Colonic mucosa (tissue), 4 donors: ENCODE data around the gene UBAP2. TPM values are rescaled to one million over a fixed set of nuclear protein-coding genes. Genes with fewer than 3 reads are reported as not detected.

Experiments
- DNase-seq: peaks from one replicate; pipeline ENCODE4 v3.0.0-alpha.2; 2020
- H3K27ac ChIP-seq: fragments of 200-600 bp; one replicate; pipeline ENCODE4 v1.8.0; 2021
- H3K27me3 ChIP-seq: fragments of 200-600 bp; one replicate; pipeline ENCODE4 v1.8.0; 2021
- H3K36me3 ChIP-seq: fragments of 200-600 bp; one replicate; pipeline ENCODE4 v1.8.0; 2021
- H3K4me1 ChIP-seq: fragments of 200-600 bp; one replicate; pipeline ENCODE4 v1.8.0; 2021; ENCODE audit warnings: mild to moderate bottlenecking
- H3K4me3 ChIP-seq: fragments of 200-600 bp; one replicate; pipeline ENCODE4 v1.8.0; 2021
- H3K9ac ChIP-seq, 2 donors: one replicate each; pipeline ENCODE4 v1.7.0; 2013; ENCODE audit warnings: control low read depth in 2 of 2, low read depth in 2 of 2, low read length in 2 of 2
- H3K9me3 ChIP-seq: fragments of 200-600 bp; one replicate; pipeline ENCODE4 v1.8.0; 2021
- CTCF ChIP-seq: fragments of 200-600 bp; IDR thresholded peaks from one replicate; pipeline ENCODE4 v1.8.0; 2022; ENCODE audit warnings: antibody characterized with exemption, mild to moderate bottlenecking
- intact Hi-C: fragments of 100-400 bp; cut with DNase I; formaldehyde crosslinking; loops from one replicate; pipeline ENCODE4 v1.14.1; 2022
- total RNA-seq, 2 donors: library from RNA; stranded (reverse); fragmentation: NEBNext Ultra II Directional in 1 of 2; extraction: Animal tissue kit (Norgen Biotek cat#: 25700) in 1 of 2; gene quantifications; one replicate each; pipeline ENCODE4 v1.2.1, GENCODE V29; 2021
- donor health status: healthy.
- donor health status: DM: no; HTN: no; CAD: no.
- donor health status: DM: no; HTN: no; CAD: no.

Gene UBAP2
- total RNA-seq, 2 donors from 2014 or later: 26.9 to 42.0 TPM

GRCh38 chr9:34084562-34084961 lies 35.9 kb upstream of the UBAP2 start:
- intact Hi-C loops: no loop called here
- no peak overlapping the region for H3K27ac ChIP-seq
- H3K9me3 ChIP-seq: no peaks in the 10 kb centered on the region
- no peak for DNase-seq
- TF ChIP-seq CTCF: no peak
- H3K4me3 ChIP-seq: no peak overlapping the region
- no peak overlapping the region for H3K9ac ChIP-seq
- H3K36me3 ChIP-seq: peaks cover 4% of the 10 kb centered on the region
- H3K27me3 ChIP-seq: no peaks in the 10 kb centered on the region
- H3K4me1 ChIP-seq: no peaks in the 10 kb centered on the region

GRCh38 chr9:34079181-34079580 lies 30.5 kb upstream of the UBAP2 start:
- TF ChIP-seq CTCF: no peak
- Histone ChIP-seq H3K9me3 (no peaks in the 10 kb centered on the region), H3K4me1 (no peaks in the 10 kb centered on the region), H3K36me3 (no peaks in the 10 kb centered on the region), H3K27me3 (no peaks in the 10 kb centered on the region), H3K9ac (no peak overlapping the region), H3K27ac (no peak overlapping the region), H3K4me3 (no peak overlapping the region)
- no peak for DNase-seq
- intact Hi-C loops: loop anchor here (10.0 kb wide), 1 partner anchor 64 kb away; no protein-coding TSS in a partner anchor

- TF ChIP-seq CTCF: no peak
- Histone ChIP-seq H3K27ac (no peak overlapping the region), H3K9ac (peak overlapping the region in 1 of 2 donors; percentile 1), H3K4me1 (peaks cover 10% of the 10 kb centered on the region), H3K36me3 (no peaks in the 10 kb centered on the region), H3K27me3 (no peaks in the 10 kb centered on the region), H3K4me3 (no peak overlapping the region), H3K9me3 (no peaks in the 10 kb centered on the region)
- DNase-seq: peak; percentile 63
- intact Hi-C loops: loop anchor here (5.0 to 10.0 kb wide), 2 partner anchors 58 to 151 kb away; no protein-coding TSS in a partner anchor
Observed at GRCh38 chr9:34072868-34073590, 24.3 kb upstream of the UBAP2 start.

- Histone ChIP-seq H3K4me1 (peaks cover 10% of the 10 kb centered on the region), H3K9me3 (no peaks in the 10 kb centered on the region), H3K27ac (no peak overlapping the region), H3K4me3 (no peak overlapping the region), H3K9ac (peak overlapping the region in 1 of 2 donors; percentile 1), H3K27me3 (no peaks in the 10 kb centered on the region), H3K36me3 (no peaks in the 10 kb centered on the region)
- intact Hi-C loops: loop anchor here (5.0 to 10.0 kb wide), 2 partner anchors 58 to 150 kb away; no protein-coding TSS in a partner anchor
- DNase-seq: no peak
- TF ChIP-seq CTCF: no peak
Observed at GRCh38 chr9:34072410-34072809, 23.7 kb upstream of the UBAP2 start.

GRCh38 chr9:34070606-34071324 lies 22.1 kb upstream of the UBAP2 start:
- no peaks in the 10 kb centered on the region for H3K9me3 ChIP-seq
- H3K4me1 ChIP-seq: peaks cover 10% of the 10 kb centered on the region
- H3K27me3 ChIP-seq: no peaks in the 10 kb centered on the region
- TF ChIP-seq CTCF: no peak
- H3K27ac ChIP-seq: no peak overlapping the region
- DNase-seq: no peak
- no peak overlapping the region for H3K4me3 ChIP-seq
- intact Hi-C loops: loop anchor here (5.0 to 10.0 kb wide), 2 partner anchors 56 to 148 kb away; no protein-coding TSS in a partner anchor
- H3K9ac ChIP-seq: no peak overlapping the region
- no peaks in the 10 kb centered on the region for H3K36me3 ChIP-seq
